ENCODE results near the gene EXOC7. TPM values are rescaled to one million over a fixed set of nuclear protein-coding genes. Genes with fewer than 3 reads are reported as not detected.

The EXOC7 gene
- total RNA-seq, 1 donor from 2014 or later: 183 TPM

- Mint-ChIP-seq H3K36me3 (ENCODE audit: low read depth, unreplicated experiment) (peaks cover 10% of the 10 kb centered on the region), H3K4me1 (ENCODE audit: unreplicated experiment) (peaks cover 44% of the 10 kb centered on the region), H3K27me3 (ENCODE audit: unreplicated experiment) (peaks cover 26% of the 10 kb centered on the region), H3K4me3 (ENCODE audit: unreplicated experiment) (no peak overlapping the region), H3K9me3 (ENCODE audit: unreplicated experiment) (no peaks in the 10 kb centered on the region), H3K27ac (ENCODE audit: unreplicated experiment) (no peak overlapping the region)
- no peak for TF ChIP-seq CTCF (IDR thresholded peaks at IDR 0.05; ENCODE audit: unreplicated experiment)
- DNase-seq (ENCODE audit: low spot score): no peak
Observed at GRCh38 chr17:76138234-76138895, 34.8 kb upstream of the EXOC7 start.

GRCh38 chr17:76137351-76138233 lies 34.0 kb upstream of the EXOC7 start:
- H3K36me3 Mint-ChIP-seq (ENCODE audit: low read depth, unreplicated experiment): peaks cover 7% of the 10 kb centered on the region
- no peak for TF ChIP-seq CTCF (IDR thresholded peaks at IDR 0.05; ENCODE audit: unreplicated experiment)
- peaks cover 38% of the 10 kb centered on the region for H3K4me1 Mint-ChIP-seq (ENCODE audit: unreplicated experiment)
- H3K9me3 Mint-ChIP-seq (ENCODE audit: unreplicated experiment): no peaks in the 10 kb centered on the region
- H3K4me3 Mint-ChIP-seq (ENCODE audit: unreplicated experiment): no peak overlapping the region
- H3K27me3 Mint-ChIP-seq (ENCODE audit: unreplicated experiment): peaks cover 24% of the 10 kb centered on the region
- no peak for DNase-seq (ENCODE audit: low spot score)
- no peak overlapping the region for H3K27ac Mint-ChIP-seq (ENCODE audit: unreplicated experiment)

GRCh38 chr17:76137001-76137350 lies 33.4 kb upstream of the EXOC7 start:
- no peak for DNase-seq (ENCODE audit: low spot score)
- Mint-ChIP-seq H3K27me3 (ENCODE audit: unreplicated experiment) (peaks cover 21% of the 10 kb centered on the region), H3K4me3 (ENCODE audit: unreplicated experiment) (no peak overlapping the region), H3K9me3 (ENCODE audit: unreplicated experiment) (no peaks in the 10 kb centered on the region), H3K4me1 (ENCODE audit: unreplicated experiment) (peaks cover 32% of the 10 kb centered on the region), H3K27ac (ENCODE audit: unreplicated experiment) (no peak overlapping the region), H3K36me3 (ENCODE audit: low read depth, unreplicated experiment) (peaks cover 4% of the 10 kb centered on the region)
- no peak for TF ChIP-seq CTCF (IDR thresholded peaks at IDR 0.05; ENCODE audit: unreplicated experiment)

- no peak overlapping the region for H3K27ac Mint-ChIP-seq (ENCODE audit: unreplicated experiment)
- H3K36me3 Mint-ChIP-seq (ENCODE audit: low read depth, unreplicated experiment): peaks cover 4% of the 10 kb centered on the region
- peaks cover 17% of the 10 kb centered on the region for H3K27me3 Mint-ChIP-seq (ENCODE audit: unreplicated experiment)
- H3K4me1 Mint-ChIP-seq (ENCODE audit: unreplicated experiment): peaks cover 31% of the 10 kb centered on the region
- no peak for TF ChIP-seq CTCF (IDR thresholded peaks at IDR 0.05; ENCODE audit: unreplicated experiment)
- no peak for DNase-seq (ENCODE audit: low spot score)
- no peaks in the 10 kb centered on the region for H3K9me3 Mint-ChIP-seq (ENCODE audit: unreplicated experiment)
- no peak overlapping the region for H3K4me3 Mint-ChIP-seq (ENCODE audit: unreplicated experiment)
Observed at GRCh38 chr17:76136276-76137000, 32.9 kb upstream of the EXOC7 start.
